Measurements from ENCODE around the gene PSD4.

- no peak for TF ChIP-seq POLR2A (IDR thresholded peaks at IDR 0.05; ENCODE audit: low read depth, low read length)
- TF ChIP-seq POLR2AphosphoS5 (IDR thresholded peaks at IDR 0.05; ENCODE audit: low read depth, low read length) = no peak
- TF ChIP-seq TAF1 (IDR thresholded peaks at IDR 0.05; ENCODE audit: borderline replicate concordance, low read depth, low read length) = no peak
Measured at GRCh38 chr2:113169002-113169530, 4.7 kb upstream of the PSD4 start.
